ENCODE results near the gene FASTK. TPM values are rescaled to one million over a fixed set of nuclear protein-coding genes. Genes with fewer than 3 reads are reported as not detected.
A peak's percentile ranks its signal among the peaks of the same experiment; 100 is the strongest.

Gene FASTK
- total and polyA plus RNA-seq, 2 of the 4 experiments (the other 2 are of a cell fraction), result 53.8 to 115 TPM

- no peak overlapping the region for H3K4me3 ChIP-seq (ENCODE audit: insufficient read depth, low read depth, low read length)
- WGBS, 2 experiments (ENCODE audit: extremely low coverage in 2 of 2, insufficient read length in 1 of 2), result 17% methylated on average over 1 of the region's 20 CpGs; no CpG with 5 or more reads in 1 of the 2 experiments
- TF ChIP-seq CTCF (conservative IDR thresholded peaks at IDR 0.05; ENCODE audit: low read depth, low read length) (peak; percentile 89), RAD21 (IDR thresholded peaks at IDR 0.05; ENCODE audit: low read length) (peak; percentile 90), MAZ (IDR thresholded peaks at IDR 0.05; ENCODE audit: borderline replicate concordance, low read depth, low read length) (peak; percentile 21; the same call in 1 of the 2 replicates), RCOR1 (IDR thresholded peaks at IDR 0.05; ENCODE audit: insufficient replicate concordance, low read length) (no peak), SMC3 (IDR thresholded peaks at IDR 0.05; ENCODE audit: low read depth, low read length) (peak; percentile 72), MAFK (IDR thresholded peaks at IDR 0.05; ENCODE audit: low read depth, low read length) (no peak), CHD1 (IDR thresholded peaks at IDR 0.05; ENCODE audit: low read depth, low read length) (no peak)
- no peak overlapping the region for H3K14ac ChIP-seq (replicated peaks; ENCODE audit: low read depth, low read length)
- peaks cover 19% of the 10 kb centered on the region for H3K9me1 ChIP-seq (ENCODE audit: insufficient read depth, low read length)
- no peak overlapping the region for H2BK120ac ChIP-seq (ENCODE audit: low read depth, low read length)
- H3K9ac ChIP-seq (ENCODE audit: low read depth, low read length), result no peak overlapping the region
- H2BK20ac ChIP-seq (ENCODE audit: low read depth, low read length), result no peak overlapping the region
- dilution Hi-C loops (cut with HindIII; ENCODE audit: low sequenced_read_pairs, unreplicated experiment) (no loop called here), in situ Hi-C loops (cut with MboI; ENCODE audit: low sequenced_read_pairs) (loop anchor here (5.0 to 25.0 kb wide), 2 partner anchors 89 to 324 kb away; partner anchors contain the start of gene ATG9B), intact Hi-C loops (cut with micrococcal nuclease) (loop anchor here (1.0 to 5.0 kb wide), 7 partner anchors 22 to 332 kb away; partner anchors contain the start of gene ABCB8)
- CTCF ChIA-PET, result interaction anchor here (0.6 to 1.7 kb wide), 7 partner anchors 13 to 72 kb away, joined by 3 to 7 read pairs (median 3); no protein-coding TSS in a partner anchor
- H4K8ac ChIP-seq (ENCODE audit: low read depth in 2 of 2, low read length in 2 of 2), result peak overlapping the region in 1 of 2 experiments; percentile 45; a peak in 1 of 4 replicates
- peak; percentile 48 for ATAC-seq (ENCODE audit: low read depth)
- no peak overlapping the region for H3K27ac ChIP-seq (ENCODE audit: insufficient read depth, low read length)
- H2BK5ac ChIP-seq (ENCODE audit: low read depth, low read length, poor library complexity, severe bottlenecking), result no peak overlapping the region
- H2AK5ac ChIP-seq (ENCODE audit: low read depth, low read length), result peak overlapping the region; percentile 51; the same call in 1 of the 2 replicates
- peaks cover 23 to 74% of the 10 kb centered on the region in 2 experiments; a peak in 3 of 4 replicates for H3K79me1 ChIP-seq (ENCODE audit: low read depth in 1 of 2, low read length in 2 of 2)
- POLR2A ChIA-PET (ENCODE audit: unreplicated experiment), result no interaction called here
- H3K9me3 ChIP-seq (ENCODE audit: control insufficient read depth, insufficient read depth, low read length), result no peaks in the 10 kb centered on the region
- H4K5ac ChIP-seq (ENCODE audit: low read depth, low read length), result no peak overlapping the region
- peaks cover 24% of the 10 kb centered on the region for H3K4me1 ChIP-seq (ENCODE audit: control insufficient read depth, insufficient read depth, low read length)
- H3K4ac ChIP-seq (ENCODE audit: low read depth, low read length), result peak overlapping the region; percentile 53
- H3K18ac ChIP-seq (ENCODE audit: low read depth, low read length), result no peak overlapping the region
- H3K23ac ChIP-seq (ENCODE audit: low read depth, low read length), result no peak overlapping the region
- H2BK15ac ChIP-seq (ENCODE audit: low read depth, low read length), result no peak overlapping the region
- peaks cover 76% of the 10 kb centered on the region for H4K20me1 ChIP-seq (ENCODE audit: insufficient read depth, low read length)
- DNase-seq, result peak; percentile 65
- peak overlapping the region; percentile 92 for H2AK9ac ChIP-seq (replicated peaks; ENCODE audit: low read depth, low read length, poor library complexity)
- BruUV-seq (replicated peaks), result no TSS peak
- peak overlapping the region; percentile 86 for H2AFZ ChIP-seq (replicated peaks; ENCODE audit: low read length, poor library complexity)
- H3K4me2 ChIP-seq (ENCODE audit: low read depth, low read length), result no peak overlapping the region
- no peak overlapping the region; the same call in 1 of the 2 replicates for H4K91ac ChIP-seq (ENCODE audit: insufficient read depth, low read depth, low read length)
- no peak overlapping the region for H3K56ac ChIP-seq (ENCODE audit: extremely low read depth, insufficient read depth, low read length)
- H3K36me3 ChIP-seq (ENCODE audit: control insufficient read depth, insufficient read depth, low read length), result peaks cover 5% of the 10 kb centered on the region
- no peaks in the 10 kb centered on the region for H3K27me3 ChIP-seq (ENCODE audit: control insufficient read depth, insufficient read depth, low read length)
These were observed 30.5 kb upstream of the FASTK start for GRCh38 chr7:151110941-151111645.
